ENCODE data around the gene BMPR1A. TPM values are rescaled to one million over a fixed set of nuclear protein-coding genes. Genes with fewer than 3 reads are reported as not detected.

Gene BMPR1A
- total RNA-seq, 2 experiments from 2014 or later: 0.47 to 1.1 TPM

- Histone ChIP-seq H2AFZ (ENCODE audit: low read length) (no peak overlapping the region), H3K4me3 (ENCODE audit: low read depth, low read length, poor library complexity, severe bottlenecking) (no peak overlapping the region), H3K4me1 (ENCODE audit: insufficient read depth, low read length, poor library complexity, severe bottlenecking) (no peaks in the 10 kb centered on the region), H3K9me2 (ENCODE audit: insufficient read depth, low read length) (no peaks in the 10 kb centered on the region), H3K27ac (ENCODE audit: low read depth, low read length, poor library complexity, severe bottlenecking) (no peak overlapping the region), H3K79me2 (ENCODE audit: insufficient read depth, low read depth, low read length) (no peaks in the 10 kb centered on the region), H4K20me1 (ENCODE audit: insufficient read depth, low read length) (no peaks in the 10 kb centered on the region), H3K36me3 (ENCODE audit: insufficient read depth, low read length) (no peaks in the 10 kb centered on the region), H3K9me3 (ENCODE audit: low read length) (no peaks in the 10 kb centered on the region), H3K4me2 (ENCODE audit: low read length) (no peak overlapping the region)
- ChIA-PET CTCF (ENCODE audit: unreplicated experiment) (no interaction called here), POLR2A (interaction anchor here (0.6 kb wide), 1 partner anchor 348 kb away, joined by 4 read pairs; no protein-coding TSS in a partner anchor)
- no peak for DNase-seq (ENCODE audit: low spot score)
- no TSS peak for BruUV-seq (replicated peaks)
- intact Hi-C loops (cut with micrococcal nuclease; ENCODE audit: unreplicated experiment): no loop called here
- TF ChIP-seq CTCF (conservative IDR thresholded peaks at IDR 0.05; ENCODE audit: low read length): no peak
- no peak for TF ChIP-seq EZH2phosphoT487 (IDR thresholded peaks at IDR 0.05; ENCODE audit: borderline replicate concordance, low read depth, low read length)
These were observed 37.3 kb downstream of the BMPR1A start for GRCh38 chr10:86793696-86794095.

- H3K27ac ChIP-seq (ENCODE audit: low read depth, low read length, poor library complexity, severe bottlenecking): no peak overlapping the region
- no peak overlapping the region for H2AFZ ChIP-seq (ENCODE audit: low read length)
- no peaks in the 10 kb centered on the region for H3K79me2 ChIP-seq (ENCODE audit: insufficient read depth, low read depth, low read length)
- DNase-seq (ENCODE audit: low spot score): no peak
- TF ChIP-seq CTCF (conservative IDR thresholded peaks at IDR 0.05; ENCODE audit: low read length) (no peak), EZH2phosphoT487 (IDR thresholded peaks at IDR 0.05; ENCODE audit: borderline replicate concordance, low read depth, low read length) (no peak)
- H3K36me3 ChIP-seq (ENCODE audit: insufficient read depth, low read length): no peaks in the 10 kb centered on the region
- no peaks in the 10 kb centered on the region for H3K9me3 ChIP-seq (ENCODE audit: low read length)
- intact Hi-C loops (cut with micrococcal nuclease; ENCODE audit: unreplicated experiment): no loop called here
- H4K20me1 ChIP-seq (ENCODE audit: insufficient read depth, low read length): no peaks in the 10 kb centered on the region
- H3K4me2 ChIP-seq (ENCODE audit: low read length): no peak overlapping the region
- no peak overlapping the region for H3K4me3 ChIP-seq (ENCODE audit: low read depth, low read length, poor library complexity, severe bottlenecking)
- BruUV-seq (replicated peaks): no TSS peak
- no peaks in the 10 kb centered on the region for H3K4me1 ChIP-seq (ENCODE audit: insufficient read depth, low read length, poor library complexity, severe bottlenecking)
- CTCF ChIA-PET (ENCODE audit: unreplicated experiment): no interaction called here
- POLR2A ChIA-PET: no interaction called here
- H3K9me2 ChIP-seq (ENCODE audit: insufficient read depth, low read length): no peaks in the 10 kb centered on the region
These were observed 38.9 kb downstream of the BMPR1A start for GRCh38 chr10:86795353-86795752.

GRCh38 chr10:86798025-86798424 is 41.6 kb downstream of the BMPR1A start:
- Histone ChIP-seq H3K36me3 (ENCODE audit: insufficient read depth, low read length) (no peaks in the 10 kb centered on the region), H3K4me1 (ENCODE audit: insufficient read depth, low read length, poor library complexity, severe bottlenecking) (no peaks in the 10 kb centered on the region), H3K9me3 (ENCODE audit: low read length) (no peaks in the 10 kb centered on the region), H2AFZ (ENCODE audit: low read length) (no peak overlapping the region), H3K4me2 (ENCODE audit: low read length) (no peak overlapping the region), H3K27ac (ENCODE audit: low read depth, low read length, poor library complexity, severe bottlenecking) (no peak overlapping the region), H4K20me1 (ENCODE audit: insufficient read depth, low read length) (no peaks in the 10 kb centered on the region; the same call in 1 of the 2 replicates), H3K9me2 (ENCODE audit: insufficient read depth, low read length) (no peaks in the 10 kb centered on the region), H3K4me3 (ENCODE audit: low read depth, low read length, poor library complexity, severe bottlenecking) (no peak overlapping the region), H3K79me2 (ENCODE audit: insufficient read depth, low read depth, low read length) (no peaks in the 10 kb centered on the region)
- no peak for TF ChIP-seq EZH2phosphoT487 (IDR thresholded peaks at IDR 0.05; ENCODE audit: borderline replicate concordance, low read depth, low read length)
- TF ChIP-seq CTCF (conservative IDR thresholded peaks at IDR 0.05; ENCODE audit: low read length): no peak
- intact Hi-C loops (cut with micrococcal nuclease; ENCODE audit: unreplicated experiment): no loop called here
- no peak for DNase-seq (ENCODE audit: low spot score)
- BruUV-seq (replicated peaks): no TSS peak
- CTCF ChIA-PET (ENCODE audit: unreplicated experiment): no interaction called here
- POLR2A ChIA-PET: interaction anchor here (0.6 kb wide), 1 partner anchor 90 kb away, joined by 3 read pairs; no protein-coding TSS in a partner anchor

Measured in OCI-LY7 (cell line).